ENCODE measurements around the gene PRR5L. TPM values are rescaled to one million over a fixed set of nuclear protein-coding genes. Genes with fewer than 3 reads are reported as not detected.

Gene PRR5L
- total RNA-seq, 1 experiment from 2014 or later, result 1.2 TPM

- Mint-ChIP-seq H3K4me3 (ENCODE audit: low read depth, unreplicated experiment) (no peak overlapping the region), H3K27ac (ENCODE audit: unreplicated experiment) (no peak overlapping the region), H3K4me1 (ENCODE audit: low read depth, unreplicated experiment) (no peaks in the 10 kb centered on the region), H3K27me3 (ENCODE audit: unreplicated experiment) (peaks cover 38% of the 10 kb centered on the region), H3K36me3 (ENCODE audit: insufficient read depth, unreplicated experiment) (no peaks in the 10 kb centered on the region), H3K9me3 (ENCODE audit: low read depth, unreplicated experiment) (no peaks in the 10 kb centered on the region)
- no peak for DNase-seq
- BruUV-seq (replicated peaks), result no TSS peak
- CTCF ChIA-PET, result no interaction called here
- intact Hi-C loops (cut with micrococcal nuclease; ENCODE audit: unreplicated experiment), result no loop called here
- no peak for TF ChIP-seq CTCF (IDR thresholded peaks at IDR 0.05; ENCODE audit: unreplicated experiment)
These were observed 131.8 kb downstream of the PRR5L start for GRCh38 chr11:36427876-36428275.

- Mint-ChIP-seq H3K9me3 (ENCODE audit: low read depth, unreplicated experiment) (no peaks in the 10 kb centered on the region), H3K36me3 (ENCODE audit: insufficient read depth, unreplicated experiment) (no peaks in the 10 kb centered on the region), H3K27me3 (ENCODE audit: unreplicated experiment) (peaks cover 50% of the 10 kb centered on the region), H3K27ac (ENCODE audit: unreplicated experiment) (no peak overlapping the region), H3K4me1 (ENCODE audit: low read depth, unreplicated experiment) (no peaks in the 10 kb centered on the region), H3K4me3 (ENCODE audit: low read depth, unreplicated experiment) (no peak overlapping the region)
- no TSS peak for BruUV-seq (replicated peaks)
- peak; percentile 30 for DNase-seq
- CTCF ChIA-PET, result no interaction called here
- no peak for TF ChIP-seq CTCF (IDR thresholded peaks at IDR 0.05; ENCODE audit: unreplicated experiment)
- intact Hi-C loops (cut with micrococcal nuclease; ENCODE audit: unreplicated experiment), result no loop called here
These were observed 135.5 kb downstream of the PRR5L start for GRCh38 chr11:36431429-36432092.

GRCh38 chr11:36432093-36432469 lies 136.0 kb downstream of the PRR5L start:
- no TSS peak for BruUV-seq (replicated peaks)
- no peak overlapping the region for H3K27ac Mint-ChIP-seq (ENCODE audit: unreplicated experiment)
- peaks cover 55% of the 10 kb centered on the region for H3K27me3 Mint-ChIP-seq (ENCODE audit: unreplicated experiment)
- no peak for TF ChIP-seq CTCF (IDR thresholded peaks at IDR 0.05; ENCODE audit: unreplicated experiment)
- intact Hi-C loops (cut with micrococcal nuclease; ENCODE audit: unreplicated experiment), result no loop called here
- H3K36me3 Mint-ChIP-seq (ENCODE audit: insufficient read depth, unreplicated experiment), result no peaks in the 10 kb centered on the region
- CTCF ChIA-PET, result no interaction called here
- H3K9me3 Mint-ChIP-seq (ENCODE audit: low read depth, unreplicated experiment), result no peaks in the 10 kb centered on the region
- H3K4me3 Mint-ChIP-seq (ENCODE audit: low read depth, unreplicated experiment), result no peak overlapping the region
- H3K4me1 Mint-ChIP-seq (ENCODE audit: low read depth, unreplicated experiment), result no peaks in the 10 kb centered on the region
- DNase-seq, result no peak

GRCh38 chr11:36432738-36433137 lies 136.7 kb downstream of the PRR5L start:
- Mint-ChIP-seq H3K27me3 (ENCODE audit: unreplicated experiment) (peaks cover 62% of the 10 kb centered on the region), H3K9me3 (ENCODE audit: low read depth, unreplicated experiment) (no peaks in the 10 kb centered on the region), H3K4me1 (ENCODE audit: low read depth, unreplicated experiment) (no peaks in the 10 kb centered on the region), H3K4me3 (ENCODE audit: low read depth, unreplicated experiment) (no peak overlapping the region), H3K27ac (ENCODE audit: unreplicated experiment) (no peak overlapping the region), H3K36me3 (ENCODE audit: insufficient read depth, unreplicated experiment) (no peaks in the 10 kb centered on the region)
- TF ChIP-seq CTCF (IDR thresholded peaks at IDR 0.05; ENCODE audit: unreplicated experiment), result no peak
- CTCF ChIA-PET, result no interaction called here
- BruUV-seq (replicated peaks), result no TSS peak
- intact Hi-C loops (cut with micrococcal nuclease; ENCODE audit: unreplicated experiment), result no loop called here
- no peak for DNase-seq
